AG08396 (cell line): ENCODE measurements around the gene WDFY4.

Source experiments
- DNase-seq: peaks from one replicate; pipeline ENCODE4 v3.0.0; 2012; ENCODE audit warnings: low spot score, mixed read lengths

The WDFY4 gene

DNA sequence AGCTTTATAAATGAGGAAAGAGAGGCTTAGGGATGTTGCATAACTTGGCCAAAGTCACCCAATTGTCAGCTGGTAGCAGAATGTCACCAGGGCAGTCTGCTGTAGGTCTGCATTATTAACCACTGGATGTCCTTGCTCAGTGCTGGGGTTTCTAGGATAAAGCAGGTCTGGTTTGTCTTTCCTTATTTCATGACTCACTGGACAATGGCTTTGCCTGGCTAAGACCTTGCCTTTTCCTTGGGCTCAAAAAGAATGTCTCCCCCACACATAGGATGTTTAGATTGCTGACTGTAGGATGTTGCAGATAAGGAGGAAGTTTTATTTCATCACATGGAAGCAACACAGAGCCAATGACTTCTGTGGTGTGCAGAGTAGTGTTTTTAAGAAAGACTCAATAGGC, 29.4 kb downstream of the WDFY4 start:
- DNase-seq: no peak

DNA sequence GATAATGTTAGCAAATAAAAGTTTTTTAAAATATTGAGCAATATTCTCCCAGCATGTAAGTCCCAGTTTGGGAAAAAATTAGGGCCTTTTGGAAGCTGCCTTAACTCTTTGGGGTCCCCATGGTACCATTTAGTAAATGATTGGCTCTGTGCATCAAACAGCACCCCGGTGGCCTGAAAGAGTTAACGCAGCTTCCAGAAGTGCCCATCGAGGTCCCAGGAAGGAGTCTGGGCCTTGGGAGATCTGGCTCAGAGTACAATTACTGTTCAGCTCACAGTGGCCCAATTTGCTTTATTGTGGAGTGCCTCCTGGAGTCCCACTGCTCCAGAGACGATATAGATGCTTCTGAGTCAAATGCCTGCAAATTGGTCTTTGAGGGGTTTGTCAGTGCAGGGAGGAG, 31.7 kb downstream of the WDFY4 start:
- no peak for DNase-seq

DNA sequence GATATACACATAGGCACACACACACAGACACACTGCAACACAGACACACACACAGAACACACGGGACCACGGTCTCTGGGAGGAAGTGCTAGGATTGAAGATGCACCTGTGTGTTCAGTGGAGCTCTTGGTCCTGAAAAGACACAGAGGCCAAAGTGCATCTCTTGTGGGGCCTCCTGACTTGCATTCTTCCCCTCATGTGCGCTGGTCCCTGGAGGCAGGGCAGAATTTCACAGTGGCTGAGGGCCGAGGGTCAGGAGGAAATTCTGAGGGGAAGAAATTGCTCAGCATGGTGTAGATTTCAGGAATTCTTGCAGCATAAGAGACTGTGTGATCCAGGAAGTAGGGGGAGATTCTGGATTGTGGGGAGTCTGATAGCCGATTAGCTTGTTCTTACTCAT, 35.9 kb downstream of the WDFY4 start:
- no peak for DNase-seq

DNA sequence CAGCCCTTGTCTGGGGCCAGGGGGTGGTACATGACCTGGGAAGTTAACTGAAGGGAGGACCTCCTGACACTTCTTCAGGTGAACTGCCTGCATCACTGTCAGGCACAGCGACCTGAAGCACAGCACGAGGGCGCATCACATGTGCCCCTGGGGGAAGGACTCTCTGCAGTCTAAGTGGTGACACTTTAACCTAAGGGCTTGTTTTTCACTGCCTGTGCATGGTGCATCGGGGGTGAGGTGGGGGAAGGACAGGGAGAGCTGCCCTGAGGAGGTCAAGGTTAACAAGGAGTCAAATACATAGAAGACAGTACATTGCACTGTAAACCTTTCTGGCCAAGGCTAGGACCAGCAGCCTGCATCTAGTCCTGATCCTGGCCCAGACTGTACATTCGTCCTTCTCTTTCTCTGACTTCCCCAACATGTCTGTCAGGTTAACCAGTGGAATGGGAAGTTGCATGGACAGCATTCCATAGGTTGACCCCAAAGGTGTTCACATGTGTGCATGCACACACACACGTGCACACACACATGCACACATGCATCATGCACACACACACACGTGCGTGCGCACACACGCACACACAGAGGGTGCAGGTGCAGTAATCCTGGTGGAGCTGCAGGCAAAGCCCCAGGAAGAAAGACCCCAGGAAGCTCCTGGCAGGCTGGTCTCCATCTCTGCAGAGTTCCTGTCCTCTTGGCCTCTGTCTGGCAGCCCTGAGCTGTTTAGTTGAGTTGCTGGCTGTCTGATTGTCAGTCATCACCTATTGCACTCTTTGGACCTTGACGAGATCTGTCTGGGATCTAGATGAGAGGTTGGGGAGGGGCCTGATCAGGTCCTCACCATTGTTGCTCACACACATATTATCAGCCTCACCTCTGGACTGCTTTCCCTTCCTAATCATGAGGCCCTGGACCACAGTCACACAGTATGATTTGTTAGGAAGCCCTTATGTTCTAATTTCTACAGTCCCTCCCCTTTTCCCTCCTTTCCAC, 37.8 kb downstream of the WDFY4 start:
- DNase-seq: no peak

DNA sequence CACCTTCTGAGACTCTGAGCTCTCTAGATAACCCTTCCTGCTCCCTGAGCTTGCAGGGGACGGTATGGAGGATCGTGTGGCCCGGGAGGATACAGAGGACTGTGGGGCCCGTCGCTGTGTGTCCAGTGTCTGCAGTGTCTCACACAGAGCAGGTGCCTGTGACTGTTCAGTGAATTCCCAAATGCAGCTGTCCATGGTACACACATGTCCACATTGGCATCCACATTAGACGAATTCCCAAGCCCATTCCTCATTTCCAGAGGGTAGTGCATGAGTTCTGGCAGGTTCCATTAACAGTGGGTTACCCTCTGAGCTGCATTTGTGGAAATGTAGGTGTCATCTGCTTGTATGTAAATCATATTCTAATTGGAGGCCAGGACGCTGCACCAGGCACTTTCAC, 39.5 kb downstream of the WDFY4 start:
- no peak for DNase-seq

DNA sequence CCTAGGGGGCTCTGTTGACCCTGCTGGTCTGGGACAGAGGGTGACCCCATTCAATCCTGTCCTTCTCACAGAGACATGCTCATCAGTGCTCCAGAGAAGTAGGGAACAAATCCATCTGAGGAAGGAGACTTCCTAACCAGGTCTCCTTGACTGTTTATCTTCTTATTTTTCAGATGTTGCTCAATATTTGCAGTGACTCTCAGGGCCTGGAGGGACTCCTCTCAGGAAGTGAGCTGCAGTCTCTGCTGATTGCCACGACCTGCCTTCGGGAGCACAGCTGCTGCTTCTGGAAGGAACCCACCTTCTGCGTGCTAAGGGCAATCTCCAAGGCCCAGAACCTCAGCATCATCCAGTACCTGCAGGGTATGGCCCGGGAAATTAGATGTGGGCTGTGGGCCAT, 41.0 kb downstream of the WDFY4 start:
- DNase-seq: no peak

DNA sequence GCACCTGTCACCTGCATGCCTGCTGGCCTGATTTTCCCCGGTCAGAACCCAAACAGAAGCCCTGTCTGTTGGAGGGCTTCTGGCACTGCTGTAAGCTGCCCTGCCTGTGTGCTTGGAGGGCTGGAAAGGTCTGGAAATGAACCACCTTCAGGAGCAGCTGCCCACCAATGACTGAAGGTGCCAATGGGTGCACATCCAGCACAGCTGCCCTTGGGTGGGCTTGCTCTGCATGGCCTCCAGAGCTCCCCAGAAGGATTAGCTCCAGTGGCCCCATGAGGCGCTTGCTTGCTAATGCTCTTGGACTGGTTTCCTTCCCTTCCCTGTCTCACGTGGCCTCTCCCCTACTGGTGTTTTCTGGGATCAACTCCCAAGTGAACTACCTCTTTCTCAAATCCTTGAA, 43.2 kb downstream of the WDFY4 start:
- DNase-seq: no peak

DNA sequence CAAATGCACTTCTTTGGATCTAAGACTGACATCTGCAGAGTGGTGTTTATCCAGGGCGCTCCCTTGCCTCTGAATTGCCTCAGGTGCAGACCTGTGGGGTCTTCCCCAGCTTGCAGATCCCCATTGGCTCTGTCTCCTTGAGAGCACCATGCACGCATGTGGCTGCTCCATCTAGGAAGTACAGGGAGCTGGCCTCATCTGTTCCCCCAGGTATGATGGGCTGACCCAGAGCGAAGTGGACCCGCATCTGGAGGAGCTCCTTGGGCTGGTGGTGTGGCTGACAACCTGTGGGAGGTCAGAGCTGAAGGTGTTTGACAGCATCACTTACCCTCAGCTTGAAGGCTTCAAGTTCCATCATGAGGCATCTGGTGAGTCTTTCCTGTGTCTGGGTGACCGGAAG, 44.5 kb downstream of the WDFY4 start:
- no peak for DNase-seq

DNA sequence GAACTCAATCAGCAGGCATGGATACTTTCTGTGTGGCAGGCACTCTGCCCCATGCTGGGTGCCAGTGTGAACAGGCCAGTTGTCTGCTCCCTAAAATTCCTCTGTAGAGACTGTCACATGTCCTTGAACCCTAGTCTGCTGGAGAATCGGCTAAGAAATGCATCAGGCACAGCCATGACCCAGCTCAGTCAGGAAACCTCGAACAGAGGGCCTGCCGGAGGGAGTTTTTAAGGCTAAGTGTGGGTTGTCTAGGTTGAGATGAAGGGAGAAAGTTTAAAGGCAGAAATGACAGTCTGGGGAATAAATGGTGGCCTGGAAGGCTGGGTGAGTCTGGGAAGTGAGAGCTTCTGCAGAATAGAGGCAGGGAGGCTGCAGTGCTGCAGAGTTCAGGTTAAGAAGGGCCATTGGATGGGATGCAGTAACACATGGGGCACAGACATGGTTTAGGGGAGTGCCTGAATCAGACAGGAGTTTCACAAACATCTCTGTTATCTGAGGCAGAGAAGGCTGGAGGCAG, 45.3 kb downstream of the WDFY4 start:
- no peak for DNase-seq

DNA sequence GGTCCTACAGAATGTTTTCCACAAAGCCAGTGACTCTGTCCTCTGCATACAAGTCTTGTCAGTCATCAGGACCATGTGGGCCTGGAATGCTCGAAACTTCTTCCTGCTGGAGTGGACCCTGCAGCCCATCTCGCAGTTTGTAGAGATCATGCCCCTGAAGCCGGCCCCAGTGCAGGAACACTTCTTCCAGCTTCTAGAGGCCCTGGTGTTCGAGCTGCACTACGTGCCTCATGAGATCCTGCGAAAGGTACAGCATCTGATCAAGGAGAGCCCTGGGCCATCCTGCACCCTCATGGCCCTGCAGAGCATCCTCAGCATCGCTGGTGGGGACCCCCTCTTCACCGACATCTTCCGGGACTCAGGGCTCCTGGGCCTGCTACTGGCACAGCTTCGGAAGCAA, 46.5 kb downstream of the WDFY4 start:
- DNase-seq: no peak

DNA sequence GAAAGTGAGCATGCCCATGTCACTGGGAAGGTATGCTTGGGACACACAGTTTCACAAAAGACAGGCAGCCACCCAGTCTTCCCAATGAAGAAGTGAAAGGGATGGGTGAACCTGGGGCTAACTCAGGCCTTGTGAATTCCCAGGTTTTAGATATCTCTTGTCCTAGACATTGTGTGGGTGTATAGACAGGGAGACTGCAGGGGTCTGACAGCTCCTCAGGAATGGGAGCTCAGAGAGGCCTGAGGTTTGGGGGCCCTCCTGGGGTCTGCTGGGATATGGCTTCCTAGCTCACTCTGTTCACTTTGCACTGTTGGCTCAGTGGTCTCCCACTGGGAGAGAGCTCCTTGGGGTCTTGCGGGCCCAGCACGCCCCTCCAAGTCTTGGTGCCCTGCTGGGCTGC, 47.0 kb downstream of the WDFY4 start:
- DNase-seq: no peak

DNA sequence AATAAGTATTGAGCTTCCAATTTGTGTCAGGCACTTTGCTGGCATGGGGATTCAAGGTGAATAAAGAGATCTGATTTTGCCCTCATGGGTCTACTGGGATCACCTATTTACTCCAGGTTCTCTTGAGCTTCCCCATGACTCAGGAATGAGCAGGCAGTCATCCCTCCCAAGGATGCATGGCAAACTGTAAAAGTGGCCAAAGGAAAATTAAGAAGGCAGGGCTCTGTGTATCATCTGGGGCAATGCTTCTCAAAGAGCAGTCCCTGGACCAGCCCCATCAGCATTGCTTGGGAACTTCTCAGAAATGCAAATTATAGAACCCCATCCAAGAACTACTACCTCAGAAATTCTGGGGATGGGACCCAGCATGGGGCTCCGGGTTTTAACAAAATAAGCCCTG, 48.7 kb downstream of the WDFY4 start:
- no peak for DNase-seq

DNA sequence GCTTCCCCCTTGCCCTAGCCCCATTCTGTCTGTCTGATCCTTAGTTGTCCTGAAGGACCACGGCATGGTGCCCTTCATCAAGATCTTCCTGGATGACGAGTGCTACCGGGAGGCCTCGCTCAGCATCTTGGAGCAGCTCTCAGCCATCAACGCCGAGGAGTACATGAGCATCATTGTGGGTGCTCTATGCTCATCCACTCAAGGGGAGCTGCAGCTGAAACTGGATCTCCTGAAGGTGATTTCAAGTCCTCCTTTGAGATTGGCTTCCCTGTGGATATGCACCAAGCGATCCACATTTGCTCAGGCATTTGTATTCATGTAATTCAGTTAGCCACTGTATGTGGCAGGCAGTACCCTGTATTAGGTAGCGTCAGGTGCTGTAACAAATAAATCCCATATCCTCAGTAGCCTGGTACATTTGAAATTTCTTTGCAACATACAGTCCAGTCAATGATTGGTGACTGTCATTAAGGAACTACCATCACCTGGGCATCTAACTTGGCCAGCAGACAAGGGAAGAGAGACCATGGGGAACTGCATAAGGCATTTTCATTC, 51.2 kb downstream of the WDFY4 start:
- DNase-seq: no peak

DNA sequence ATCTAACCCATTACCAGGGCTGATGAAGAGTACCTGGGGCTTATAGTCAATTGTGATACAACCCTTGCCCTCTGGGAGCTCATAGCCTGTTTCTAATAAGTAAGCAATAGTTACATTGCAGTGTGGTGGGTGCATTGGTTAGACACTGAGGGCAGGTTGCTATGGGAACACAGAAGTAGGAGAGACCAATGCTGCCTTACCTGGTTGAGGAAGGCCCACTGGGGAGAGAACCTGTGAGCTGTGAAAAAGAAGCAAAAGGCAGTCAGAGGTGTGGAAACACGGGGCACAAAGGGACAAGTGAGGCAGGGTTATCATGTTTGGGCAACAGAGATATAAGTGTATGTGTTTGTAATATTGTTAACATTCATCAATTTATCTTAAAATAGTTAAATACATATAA, 51.9 kb downstream of the WDFY4 start:
- no peak for DNase-seq

DNA sequence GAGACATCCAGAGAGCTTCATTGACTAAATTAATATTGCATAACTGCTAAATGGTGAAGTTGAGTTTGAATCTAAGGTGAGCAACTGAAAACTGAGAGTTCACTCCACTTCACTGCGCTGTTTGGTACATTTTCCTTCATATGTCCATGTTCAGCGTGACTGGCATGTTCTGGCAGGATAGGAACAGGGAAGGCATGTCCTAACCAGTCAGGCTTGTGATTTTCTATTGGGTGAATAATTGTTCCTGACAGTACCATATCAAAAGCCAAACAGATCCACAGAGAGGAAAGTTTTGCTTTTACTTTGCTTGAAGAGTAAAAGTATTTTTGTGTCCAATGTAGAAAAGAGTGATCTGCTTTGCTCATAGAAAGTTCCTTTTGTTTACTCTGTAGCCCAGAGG, 53.2 kb downstream of the WDFY4 start:
- no peak for DNase-seq

DNA sequence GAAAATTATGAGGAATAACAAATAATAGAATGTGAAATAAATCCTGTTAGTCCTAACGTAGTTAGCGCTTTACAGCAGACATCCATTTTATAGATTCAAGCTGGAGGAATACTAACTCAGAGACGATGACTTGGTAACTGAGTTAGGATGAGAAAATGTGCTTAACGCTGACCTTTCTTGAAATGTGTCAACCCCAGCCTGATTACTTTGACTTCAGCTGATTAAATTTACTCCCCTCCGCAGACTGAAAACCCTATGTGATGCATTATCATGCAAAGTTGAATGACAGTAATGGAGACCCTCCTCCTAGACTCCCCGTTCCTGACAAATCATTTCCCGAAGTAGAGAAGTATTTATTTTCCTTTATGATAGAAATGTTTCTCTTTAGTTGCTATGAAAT, 54.5 kb downstream of the WDFY4 start:
- DNase-seq: no peak

DNA sequence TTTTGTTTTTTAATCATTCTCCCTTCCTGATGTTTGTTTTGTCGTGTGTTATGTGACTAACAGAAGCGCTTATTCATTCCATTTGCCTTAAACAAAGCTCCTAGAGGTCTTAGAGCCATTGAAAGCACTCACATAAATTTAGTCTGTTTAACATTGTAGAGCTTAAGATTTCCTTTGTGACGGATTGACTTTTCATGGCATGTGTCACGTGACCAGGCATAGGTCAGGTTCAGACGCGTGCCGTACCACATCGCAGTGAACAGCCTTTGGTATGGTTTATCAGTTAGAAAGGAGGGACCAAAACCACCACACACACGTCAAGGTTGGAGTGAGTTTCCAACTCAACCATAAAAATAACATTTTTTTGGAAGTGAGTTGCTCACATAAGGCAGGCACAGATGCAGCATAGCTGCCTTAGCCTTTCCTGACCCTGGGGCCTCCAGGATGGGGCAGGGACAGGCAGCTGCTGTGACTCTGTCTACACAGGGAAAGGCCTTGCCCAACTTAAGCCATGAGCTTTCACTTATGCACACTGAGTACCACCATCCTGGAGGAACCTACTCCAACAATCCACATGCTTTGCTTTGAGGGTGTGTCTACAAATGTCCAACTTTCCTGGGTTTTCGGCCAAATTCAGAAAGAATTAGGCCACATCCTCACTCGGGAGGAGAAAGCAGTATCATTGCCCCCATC, 55.5 kb downstream of the WDFY4 start:
- DNase-seq: no peak

DNA sequence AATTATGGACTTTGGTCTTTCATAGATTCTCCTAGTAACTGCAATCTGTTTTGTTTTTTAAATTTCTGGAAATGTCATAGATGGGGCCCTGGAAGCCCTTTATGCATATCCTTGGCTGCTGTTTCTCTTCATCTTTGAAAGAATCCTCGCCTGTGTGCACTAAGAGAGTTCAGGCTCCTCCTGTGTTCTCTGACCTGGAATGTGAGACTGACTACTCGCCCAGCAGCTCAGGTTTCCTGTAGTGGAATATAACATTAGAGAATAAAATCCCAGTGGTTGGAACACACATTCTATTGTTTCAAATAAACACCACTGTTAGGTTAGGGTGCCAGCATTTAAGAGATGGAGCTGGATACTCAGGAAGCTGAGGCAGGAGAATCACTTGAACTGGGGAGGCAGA, 56.3 kb downstream of the WDFY4 start:
- DNase-seq: no peak

DNA sequence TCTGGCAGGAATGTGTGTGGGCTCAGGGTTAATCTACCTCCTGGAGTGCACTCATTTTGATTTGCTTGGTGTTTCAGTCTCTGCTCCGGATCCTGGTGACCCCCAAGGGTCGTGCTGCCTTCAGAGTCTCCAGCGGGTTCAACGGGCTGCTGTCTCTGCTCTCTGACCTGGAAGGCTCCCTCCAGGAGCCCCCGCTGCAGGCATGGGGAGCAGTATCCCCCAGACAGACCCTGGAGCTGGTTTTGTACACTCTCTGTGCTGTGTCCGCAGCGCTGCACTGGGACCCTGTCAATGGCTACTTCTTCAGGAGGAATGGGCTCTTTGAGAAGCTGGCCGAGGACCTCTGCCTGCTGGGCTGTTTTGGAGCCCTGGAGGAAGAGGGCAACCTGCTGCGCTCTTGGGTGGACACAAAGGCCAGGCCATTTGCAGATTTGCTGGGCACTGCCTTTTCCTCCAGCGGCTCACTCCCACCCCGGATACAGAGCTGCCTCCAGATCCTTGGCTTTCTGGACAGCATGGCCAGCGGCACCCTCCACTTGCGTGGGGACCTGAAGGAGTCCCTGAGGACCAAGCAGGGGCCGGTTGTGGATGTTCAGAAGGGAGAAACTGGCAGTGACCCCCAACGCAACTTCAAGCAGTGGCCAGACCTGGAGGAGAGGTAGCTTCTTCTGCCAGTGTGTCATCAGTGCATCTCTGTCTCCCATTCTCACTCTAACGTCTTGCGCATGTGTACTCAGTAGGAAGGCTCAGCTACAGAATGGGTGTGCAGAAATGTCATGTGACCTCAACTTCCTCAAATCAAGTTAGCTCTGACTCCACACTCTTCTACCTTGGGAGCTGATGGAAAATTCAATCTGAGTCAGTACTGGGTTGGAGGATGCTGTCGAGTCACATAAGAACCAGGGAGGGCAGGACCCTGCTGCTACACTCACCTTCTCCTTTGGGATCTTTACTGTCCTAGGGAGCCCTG, 58.5 kb downstream of the WDFY4 start:
- DNase-seq: no peak

DNA sequence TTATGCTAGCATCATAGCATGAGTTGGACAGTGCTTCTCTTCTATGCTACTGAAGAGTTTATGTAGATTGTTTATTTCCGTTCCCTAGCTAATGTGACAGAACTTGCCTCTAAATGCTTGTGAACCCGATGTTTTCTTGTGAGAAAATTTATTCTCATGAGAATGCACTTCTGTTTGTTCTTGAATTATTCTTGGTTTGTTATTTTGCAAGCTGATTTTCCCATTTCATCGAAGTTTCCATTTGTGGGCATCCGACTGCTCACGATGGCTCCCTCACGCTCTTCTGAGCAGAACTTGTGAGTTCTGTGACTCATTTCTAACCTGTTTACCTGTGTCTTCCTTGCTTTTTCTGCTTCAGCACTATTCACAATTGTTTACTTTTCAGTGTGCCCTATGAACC, 59.9 kb downstream of the WDFY4 start:
- DNase-seq: no peak

DNA sequence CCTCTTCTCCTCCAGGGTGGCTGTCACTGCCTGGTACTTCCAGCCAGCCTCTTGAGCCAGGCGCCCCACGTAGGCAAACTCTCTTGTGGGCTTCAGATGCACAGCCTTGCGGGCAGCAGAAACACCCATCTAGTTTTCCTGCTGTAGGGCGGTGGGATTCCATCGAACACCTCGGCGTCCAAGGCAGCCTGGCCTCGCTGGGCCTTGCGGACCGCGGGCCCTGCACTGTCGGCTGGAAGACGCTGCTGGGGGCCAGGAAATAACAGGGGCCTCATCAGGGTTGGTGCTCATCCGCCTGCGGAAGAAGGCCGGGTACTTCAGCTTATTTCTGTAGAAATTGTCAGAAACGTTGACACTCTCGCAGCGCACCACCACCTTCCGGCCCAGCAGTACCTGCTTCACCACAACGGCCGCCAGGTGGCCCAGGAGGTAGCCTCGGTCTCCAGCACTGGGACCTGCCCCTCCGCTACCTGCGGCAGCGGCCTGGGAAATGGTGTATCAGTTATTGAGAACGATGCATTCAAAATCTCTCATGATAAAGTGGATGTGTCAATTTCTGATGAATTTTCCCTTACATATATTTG, 61.1 kb downstream of the WDFY4 start:
- DNase-seq: no peak
